WTC11 (cell line): ENCODE results near the gene CIB1. TPM values are rescaled to one million over a fixed set of nuclear protein-coding genes. Genes with fewer than 3 reads are reported as not detected.

ENCODE experiments used
- ATAC-seq: fragments of 200-7000 bp; cut with Tn5 transposase; 2 replicates; pipeline ENCODE4 v1.10.0; 2021; ENCODE audit warnings: mild to moderate bottlenecking, moderate library complexity
- CTCF ChIA-PET: fragments of 300-600 bp; sonication (Branson Sonifier 250); formaldehyde crosslinking; loops from one replicate; lab custom pipeline; 2021; ENCODE audit warnings: antibody characterized with exemption; lab: Charles Lee
- POLR2A ChIA-PET: fragments of 350-600 bp; sonication (Branson Sonifier 250); formaldehyde crosslinking; loops from one replicate; lab custom pipeline; 2021; ENCODE audit warnings: antibody characterized with exemption; lab: Charles Lee
- DNase-seq: peaks from one replicate; pipeline ENCODE4 v3.0.0; 2021; ENCODE audit warnings: low spot score
- H3K27ac Mint-ChIP-seq: 2 replicates; pipeline ENCODE4 v1.8.0; 2021; ENCODE audit warnings: mixed read lengths
- H3K27me3 Mint-ChIP-seq: 2 replicates; pipeline ENCODE4 v1.8.0; 2021; ENCODE audit warnings: low read depth, mild to moderate bottlenecking, moderate library complexity, mixed read lengths
- H3K36me3 Mint-ChIP-seq: 2 replicates; pipeline ENCODE4 v1.8.0; 2021; ENCODE audit warnings: mixed read lengths
- H3K4me1 Mint-ChIP-seq: 2 replicates; pipeline ENCODE4 v1.8.0; 2022; ENCODE audit warnings: mixed read lengths
- H3K4me3 Mint-ChIP-seq: 2 replicates; pipeline ENCODE4 v1.8.0; 2021; ENCODE audit warnings: mild to moderate bottlenecking, moderate library complexity, mixed read lengths
- H3K9me3 Mint-ChIP-seq: 2 replicates; pipeline ENCODE4 v1.8.0; 2021; ENCODE audit warnings: mixed read lengths
- CBFB ChIP-seq: sonication (generic); formaldehyde crosslinking; IDR thresholded peaks from 2 replicates; pipeline ENCODE4 v1.8.1; 2022; ENCODE audit warnings: mild to moderate bottlenecking, low read depth, missing genetic modification reagents
- CREM ChIP-seq: sonication (generic); formaldehyde crosslinking; IDR thresholded peaks from 2 replicates; pipeline ENCODE4 v1.8.1; 2022; ENCODE audit warnings: mild to moderate bottlenecking, missing genetic modification reagents, moderate library complexity
- ESRRA ChIP-seq: sonication (generic); formaldehyde crosslinking; IDR thresholded peaks from 2 replicates; pipeline ENCODE4 v1.8.1; 2022; ENCODE audit warnings: mild to moderate bottlenecking, missing genetic modification reagents, borderline replicate concordance
- HMGA2 ChIP-seq: fragments of 250-450 bp; sonication (Bioruptor Pico); IDR thresholded peaks from 2 replicates; pipeline ENCODE4 v1.4.0; 2021; ENCODE audit warnings: mild to moderate bottlenecking, moderate library complexity
- JAZF1 ChIP-seq: fragments of 250-450 bp; sonication (Bioruptor Pico); IDR thresholded peaks from 2 replicates; pipeline ENCODE4 v1.9.0; 2021; ENCODE audit warnings: moderate library complexity, mild to moderate bottlenecking, inconsistent platforms
- MXD4 ChIP-seq: fragments of 250-450 bp; sonication (Bioruptor Pico); IDR thresholded peaks from 2 replicates; pipeline ENCODE4 v1.8.0; 2021; ENCODE audit warnings: mild to moderate bottlenecking, moderate library complexity, borderline replicate concordance
- NFATC4 ChIP-seq: fragments of 250-450 bp; sonication (Bioruptor Pico); IDR thresholded peaks from 2 replicates; pipeline ENCODE4 v1.9.0; 2021; ENCODE audit warnings: mild to moderate bottlenecking
- NR3C1 ChIP-seq: sonication (generic); formaldehyde crosslinking; conservative IDR thresholded peaks from 2 replicates; pipeline ENCODE4 v1.8.1; 2023; ENCODE audit warnings: low read depth, mild to moderate bottlenecking, missing genetic modification reagents
- RELA ChIP-seq: sonication (generic); formaldehyde crosslinking; IDR thresholded peaks from 2 replicates; pipeline ENCODE4 v1.8.1; 2022; ENCODE audit warnings: missing genetic modification reagents, mild to moderate bottlenecking, borderline replicate concordance
- SMAD4 ChIP-seq: sonication (generic); formaldehyde crosslinking; IDR thresholded peaks from 2 replicates; pipeline ENCODE4 v1.8.0; 2022; ENCODE audit warnings: mild to moderate bottlenecking, missing genetic modification reagents
- TEAD1 ChIP-seq: sonication (generic); formaldehyde crosslinking; IDR thresholded peaks from 2 replicates; pipeline ENCODE4 v1.8.0; 2022; ENCODE audit warnings: mild to moderate bottlenecking, missing genetic modification reagents
- ZNF121 ChIP-seq: sonication (generic); formaldehyde crosslinking; IDR thresholded peaks from 2 replicates; pipeline ENCODE4 v1.8.0; 2023; ENCODE audit warnings: missing genetic modification reagents
- ZNF671 ChIP-seq: fragments of 250-450 bp; sonication (Bioruptor Pico); IDR thresholded peaks from 2 replicates; pipeline ENCODE4 v1.8.0; 2021; ENCODE audit warnings: mild to moderate bottlenecking
- total RNA-seq: library from RNA; stranded (reverse); gene quantifications from 3 replicates; pipeline ENCODE4 v1.2.3, GENCODE V29; 2021
- TF ChIP-seq, protein P1 (sequence below): sonication (generic); formaldehyde crosslinking; IDR thresholded peaks from 2 replicates; pipeline ENCODE4 v1.8.0; 2023; ENCODE audit warnings: mild to moderate bottlenecking, missing genetic modification reagents
- TF ChIP-seq, protein P2 (sequence below): sonication (generic); formaldehyde crosslinking; IDR thresholded peaks from 2 replicates; pipeline ENCODE4 v1.8.0; 2022; ENCODE audit warnings: missing genetic modification reagents
- TF ChIP-seq, protein P3 (sequence below): fragments of 250-450 bp; sonication (Bioruptor Pico); IDR thresholded peaks from 2 replicates; pipeline ENCODE4 v1.9.0; 2021; ENCODE audit warnings: mild to moderate bottlenecking
- TF ChIP-seq, protein P4 (sequence below): sonication (generic); formaldehyde crosslinking; IDR thresholded peaks from 2 replicates; pipeline ENCODE4 v1.8.1; 2022; ENCODE audit warnings: low read depth, missing genetic modification reagents, borderline replicate concordance
- TF ChIP-seq, protein P5 (sequence below): sonication (generic); formaldehyde crosslinking; IDR thresholded peaks from 2 replicates; pipeline ENCODE4 v1.8.1; 2023; ENCODE audit warnings: mild to moderate bottlenecking, missing genetic modification reagents
- TF ChIP-seq, protein P6 (sequence below): sonication (generic); formaldehyde crosslinking; IDR thresholded peaks from 2 replicates; pipeline ENCODE4 v1.8.1; 2022; ENCODE audit warnings: mild to moderate bottlenecking, missing genetic modification reagents, moderate library complexity, borderline replicate concordance

CIB1 gene
- total RNA-seq, 1 experiment from 2014 or later, result 29.6 TPM

DNA sequence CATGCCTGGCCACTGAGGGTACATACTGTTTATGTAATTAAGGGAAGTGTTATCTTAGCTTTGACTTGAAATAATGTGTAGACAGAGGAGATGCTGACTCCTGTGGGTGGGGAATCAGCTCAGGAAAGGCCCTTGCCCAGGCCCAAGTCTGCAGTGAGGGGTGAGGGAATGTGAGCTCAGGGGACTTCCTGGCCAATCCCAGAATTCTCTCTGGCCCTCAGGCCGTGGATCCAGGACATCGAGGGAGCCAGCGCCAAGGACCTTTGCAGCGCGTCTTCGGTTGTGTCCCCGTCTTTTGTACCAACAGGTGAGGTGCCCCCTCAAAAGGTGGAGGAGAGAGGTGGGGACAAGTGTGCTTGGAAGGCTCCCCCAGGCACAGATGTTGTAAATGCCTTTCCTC, 6.4 kb downstream of the CIB1 start:
- ATAC-seq, result no peak
- ChIA-PET CTCF (no interaction called here), POLR2A (no interaction called here)
- Mint-ChIP-seq H3K9me3 (no peaks in the 10 kb centered on the region), H3K4me1 (0 out of 2 replicates have a peak, but pooled peaks cover 2% of the 10 kb centered on the region), H3K4me3 (no peak overlapping the region), H3K36me3 (peaks cover 40% of the 10 kb centered on the region), H3K27ac (no peak overlapping the region), H3K27me3 (no peaks in the 10 kb centered on the region)
- no peak for DNase-seq
- TF ChIP-seq RELA (CRISPR knock-in tag) (no peak), NR3C1 (CRISPR knock-in tag) (no peak), TEAD1 (no peak), MXD4 (CRISPR knock-in tag) (no peak), SMAD4 (CRISPR knock-in tag) (no peak), ZNF121 (CRISPR knock-in tag) (no peak), CREM (CRISPR knock-in tag) (no peak), NFATC4 (CRISPR knock-in tag) (no peak), HMGA2 (CRISPR knock-in tag) (no peak), CBFB (CRISPR knock-in tag) (no peak), JAZF1 (CRISPR knock-in tag) (no peak), ZNF671 (CRISPR knock-in tag) (no peak), ESRRA (CRISPR knock-in tag) (no peak)
- TF ChIP-seq, protein P1, sequence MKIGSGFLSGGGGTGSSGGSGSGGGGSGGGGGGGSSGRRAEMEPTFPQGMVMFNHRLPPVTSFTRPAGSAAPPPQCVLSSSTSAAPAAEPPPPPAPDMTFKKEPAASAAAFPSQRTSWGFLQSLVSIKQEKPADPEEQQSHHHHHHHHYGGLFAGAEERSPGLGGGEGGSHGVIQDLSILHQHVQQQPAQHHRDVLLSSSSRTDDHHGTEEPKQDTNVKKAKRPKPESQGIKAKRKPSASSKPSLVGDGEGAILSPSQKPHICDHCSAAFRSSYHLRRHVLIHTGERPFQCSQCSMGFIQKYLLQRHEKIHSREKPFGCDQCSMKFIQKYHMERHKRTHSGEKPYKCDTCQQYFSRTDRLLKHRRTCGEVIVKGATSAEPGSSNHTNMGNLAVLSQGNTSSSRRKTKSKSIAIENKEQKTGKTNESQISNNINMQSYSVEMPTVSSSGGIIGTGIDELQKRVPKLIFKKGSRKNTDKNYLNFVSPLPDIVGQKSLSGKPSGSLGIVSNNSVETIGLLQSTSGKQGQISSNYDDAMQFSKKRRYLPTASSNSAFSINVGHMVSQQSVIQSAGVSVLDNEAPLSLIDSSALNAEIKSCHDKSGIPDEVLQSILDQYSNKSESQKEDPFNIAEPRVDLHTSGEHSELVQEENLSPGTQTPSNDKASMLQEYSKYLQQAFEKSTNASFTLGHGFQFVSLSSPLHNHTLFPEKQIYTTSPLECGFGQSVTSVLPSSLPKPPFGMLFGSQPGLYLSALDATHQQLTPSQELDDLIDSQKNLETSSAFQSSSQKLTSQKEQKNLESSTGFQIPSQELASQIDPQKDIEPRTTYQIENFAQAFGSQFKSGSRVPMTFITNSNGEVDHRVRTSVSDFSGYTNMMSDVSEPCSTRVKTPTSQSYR (CRISPR knock-in tag), result no peak
- TF ChIP-seq, protein P2, sequence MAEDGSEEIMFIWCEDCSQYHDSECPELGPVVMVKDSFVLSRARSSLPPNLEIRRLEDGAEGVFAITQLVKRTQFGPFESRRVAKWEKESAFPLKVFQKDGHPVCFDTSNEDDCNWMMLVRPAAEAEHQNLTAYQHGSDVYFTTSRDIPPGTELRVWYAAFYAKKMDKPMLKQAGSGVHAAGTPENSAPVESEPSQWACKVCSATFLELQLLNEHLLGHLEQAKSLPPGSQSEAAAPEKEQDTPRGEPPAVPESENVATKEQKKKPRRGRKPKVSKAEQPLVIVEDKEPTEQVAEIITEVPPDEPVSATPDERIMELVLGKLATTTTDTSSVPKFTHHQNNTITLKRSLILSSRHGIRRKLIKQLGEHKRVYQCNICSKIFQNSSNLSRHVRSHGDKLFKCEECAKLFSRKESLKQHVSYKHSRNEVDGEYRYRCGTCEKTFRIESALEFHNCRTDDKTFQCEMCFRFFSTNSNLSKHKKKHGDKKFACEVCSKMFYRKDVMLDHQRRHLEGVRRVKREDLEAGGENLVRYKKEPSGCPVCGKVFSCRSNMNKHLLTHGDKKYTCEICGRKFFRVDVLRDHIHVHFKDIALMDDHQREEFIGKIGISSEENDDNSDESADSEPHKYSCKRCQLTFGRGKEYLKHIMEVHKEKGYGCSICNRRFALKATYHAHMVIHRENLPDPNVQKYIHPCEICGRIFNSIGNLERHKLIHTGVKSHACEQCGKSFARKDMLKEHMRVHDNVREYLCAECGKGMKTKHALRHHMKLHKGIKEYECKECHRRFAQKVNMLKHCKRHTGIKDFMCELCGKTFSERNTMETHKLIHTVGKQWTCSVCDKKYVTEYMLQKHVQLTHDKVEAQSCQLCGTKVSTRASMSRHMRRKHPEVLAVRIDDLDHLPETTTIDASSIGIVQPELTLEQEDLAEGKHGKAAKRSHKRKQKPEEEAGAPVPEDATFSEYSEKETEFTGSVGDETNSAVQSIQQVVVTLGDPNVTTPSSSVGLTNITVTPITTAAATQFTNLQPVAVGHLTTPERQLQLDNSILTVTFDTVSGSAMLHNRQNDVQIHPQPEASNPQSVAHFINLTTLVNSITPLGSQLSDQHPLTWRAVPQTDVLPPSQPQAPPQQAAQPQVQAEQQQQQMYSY (CRISPR knock-in tag), result no peak
- TF ChIP-seq, protein P3, sequence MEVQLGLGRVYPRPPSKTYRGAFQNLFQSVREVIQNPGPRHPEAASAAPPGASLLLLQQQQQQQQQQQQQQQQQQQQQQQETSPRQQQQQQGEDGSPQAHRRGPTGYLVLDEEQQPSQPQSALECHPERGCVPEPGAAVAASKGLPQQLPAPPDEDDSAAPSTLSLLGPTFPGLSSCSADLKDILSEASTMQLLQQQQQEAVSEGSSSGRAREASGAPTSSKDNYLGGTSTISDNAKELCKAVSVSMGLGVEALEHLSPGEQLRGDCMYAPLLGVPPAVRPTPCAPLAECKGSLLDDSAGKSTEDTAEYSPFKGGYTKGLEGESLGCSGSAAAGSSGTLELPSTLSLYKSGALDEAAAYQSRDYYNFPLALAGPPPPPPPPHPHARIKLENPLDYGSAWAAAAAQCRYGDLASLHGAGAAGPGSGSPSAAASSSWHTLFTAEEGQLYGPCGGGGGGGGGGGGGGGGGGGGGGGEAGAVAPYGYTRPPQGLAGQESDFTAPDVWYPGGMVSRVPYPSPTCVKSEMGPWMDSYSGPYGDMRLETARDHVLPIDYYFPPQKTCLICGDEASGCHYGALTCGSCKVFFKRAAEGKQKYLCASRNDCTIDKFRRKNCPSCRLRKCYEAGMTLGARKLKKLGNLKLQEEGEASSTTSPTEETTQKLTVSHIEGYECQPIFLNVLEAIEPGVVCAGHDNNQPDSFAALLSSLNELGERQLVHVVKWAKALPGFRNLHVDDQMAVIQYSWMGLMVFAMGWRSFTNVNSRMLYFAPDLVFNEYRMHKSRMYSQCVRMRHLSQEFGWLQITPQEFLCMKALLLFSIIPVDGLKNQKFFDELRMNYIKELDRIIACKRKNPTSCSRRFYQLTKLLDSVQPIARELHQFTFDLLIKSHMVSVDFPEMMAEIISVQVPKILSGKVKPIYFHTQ (CRISPR knock-in tag), result no peak
- TF ChIP-seq, protein P4, sequence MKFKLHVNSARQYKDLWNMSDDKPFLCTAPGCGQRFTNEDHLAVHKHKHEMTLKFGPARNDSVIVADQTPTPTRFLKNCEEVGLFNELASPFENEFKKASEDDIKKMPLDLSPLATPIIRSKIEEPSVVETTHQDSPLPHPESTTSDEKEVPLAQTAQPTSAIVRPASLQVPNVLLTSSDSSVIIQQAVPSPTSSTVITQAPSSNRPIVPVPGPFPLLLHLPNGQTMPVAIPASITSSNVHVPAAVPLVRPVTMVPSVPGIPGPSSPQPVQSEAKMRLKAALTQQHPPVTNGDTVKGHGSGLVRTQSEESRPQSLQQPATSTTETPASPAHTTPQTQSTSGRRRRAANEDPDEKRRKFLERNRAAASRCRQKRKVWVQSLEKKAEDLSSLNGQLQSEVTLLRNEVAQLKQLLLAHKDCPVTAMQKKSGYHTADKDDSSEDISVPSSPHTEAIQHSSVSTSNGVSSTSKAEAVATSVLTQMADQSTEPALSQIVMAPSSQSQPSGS (CRISPR knock-in tag), result no peak
- TF ChIP-seq, protein P5, sequence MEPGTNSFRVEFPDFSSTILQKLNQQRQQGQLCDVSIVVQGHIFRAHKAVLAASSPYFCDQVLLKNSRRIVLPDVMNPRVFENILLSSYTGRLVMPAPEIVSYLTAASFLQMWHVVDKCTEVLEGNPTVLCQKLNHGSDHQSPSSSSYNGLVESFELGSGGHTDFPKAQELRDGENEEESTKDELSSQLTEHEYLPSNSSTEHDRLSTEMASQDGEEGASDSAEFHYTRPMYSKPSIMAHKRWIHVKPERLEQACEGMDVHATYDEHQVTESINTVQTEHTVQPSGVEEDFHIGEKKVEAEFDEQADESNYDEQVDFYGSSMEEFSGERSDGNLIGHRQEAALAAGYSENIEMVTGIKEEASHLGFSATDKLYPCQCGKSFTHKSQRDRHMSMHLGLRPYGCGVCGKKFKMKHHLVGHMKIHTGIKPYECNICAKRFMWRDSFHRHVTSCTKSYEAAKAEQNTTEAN (CRISPR knock-in tag), result no peak
- TF ChIP-seq, protein P6, sequence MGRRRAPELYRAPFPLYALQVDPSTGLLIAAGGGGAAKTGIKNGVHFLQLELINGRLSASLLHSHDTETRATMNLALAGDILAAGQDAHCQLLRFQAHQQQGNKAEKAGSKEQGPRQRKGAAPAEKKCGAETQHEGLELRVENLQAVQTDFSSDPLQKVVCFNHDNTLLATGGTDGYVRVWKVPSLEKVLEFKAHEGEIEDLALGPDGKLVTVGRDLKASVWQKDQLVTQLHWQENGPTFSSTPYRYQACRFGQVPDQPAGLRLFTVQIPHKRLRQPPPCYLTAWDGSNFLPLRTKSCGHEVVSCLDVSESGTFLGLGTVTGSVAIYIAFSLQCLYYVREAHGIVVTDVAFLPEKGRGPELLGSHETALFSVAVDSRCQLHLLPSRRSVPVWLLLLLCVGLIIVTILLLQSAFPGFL, result no peak
